ENCODE results near the gene TBCE. TPM values are rescaled to one million over a fixed set of nuclear protein-coding genes. Genes with fewer than 3 reads are reported as not detected.

The TBCE gene
- total and polyA plus RNA-seq, 9 of the 15 experiments (the other 6 are each of a cell fraction or from before 2014, with no cell fraction given), result 52.6 to 92.1 (median 82.1) TPM

DNA sequence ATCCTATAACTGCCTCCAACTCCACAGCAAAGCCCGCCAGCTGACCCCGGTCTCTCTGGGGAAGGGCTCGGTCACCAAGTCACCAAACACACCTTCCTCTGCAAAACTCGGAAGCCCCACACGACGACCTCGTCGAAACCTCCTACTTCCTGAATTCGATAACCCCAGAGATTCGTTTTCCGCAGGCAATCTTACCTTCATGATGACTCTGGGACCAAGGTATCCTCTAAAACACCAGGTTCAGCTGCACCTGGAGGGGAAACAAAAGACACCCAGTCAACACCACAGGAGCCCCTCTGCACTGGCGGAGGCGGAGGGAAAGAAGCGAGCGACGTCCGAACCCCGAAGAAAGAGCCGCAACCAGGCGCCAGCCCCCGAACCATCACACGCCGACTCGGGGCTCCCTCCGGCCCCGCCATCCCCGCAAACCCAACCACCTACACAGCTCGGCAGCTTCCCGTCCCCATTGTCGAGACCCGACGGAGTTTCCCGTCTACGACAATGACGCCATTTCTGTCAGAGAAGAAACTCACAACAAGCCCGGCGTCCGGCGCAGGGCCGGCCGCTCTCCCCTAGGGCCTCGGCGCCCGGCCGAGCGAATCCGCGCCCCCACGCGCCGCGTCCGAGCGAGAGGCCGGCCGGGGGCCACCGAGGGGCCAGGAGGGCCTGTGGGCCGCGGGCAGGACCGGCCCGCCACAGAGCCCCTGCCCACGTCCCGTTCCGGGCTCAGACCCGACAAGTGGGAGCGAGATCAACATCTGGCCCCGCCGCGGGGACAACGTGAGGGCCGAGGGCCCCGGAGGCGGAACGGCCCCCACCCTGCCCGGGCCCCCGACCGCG is 40.3 kb upstream of the TBCE start (continued):
- TF ChIP-seq KDM4B (IDR thresholded peaks at IDR 0.05; ENCODE audit: borderline replicate concordance in 2 of 2, low read depth in 1 of 2) (0 out of 4 replicates have a peak, but pooled peaks of 1 of the 2 experiments have one; percentile 40), MAZ (CRISPR knock-in tag; conservative IDR thresholded peaks at IDR 0.05 in 1 of 2, IDR thresholded peaks at IDR 0.05 in 1 of 2) (peak in 1 of 2 experiments; percentile 61; a peak in 3 of 4 replicates), NCOA6 (IDR thresholded peaks at IDR 0.05) (peak; percentile 66; the same call in 1 of the 2 replicates), SPI1 (IDR thresholded peaks at IDR 0.05; ENCODE audit: borderline replicate concordance, low read depth, low read length) (peak; percentile 49; the same call in 1 of the 2 replicates), XRCC5 (IDR thresholded peaks at IDR 0.05; ENCODE audit: low read depth, low read length) (peak; percentile 70; the same call in 1 of the 2 replicates), SAP30 (IDR thresholded peaks at IDR 0.05; ENCODE audit: borderline replicate concordance, insufficient read depth, low read depth, low read length, poor library complexity, severe bottlenecking) (peak; percentile 83), RB1 (IDR thresholded peaks at IDR 0.05; ENCODE audit: low read depth) (peak; percentile 56), ZNF77 (CRISPR knock-in tag; IDR thresholded peaks at IDR 0.05) (no peak), GATAD2A (IDR thresholded peaks at IDR 0.05) (no peak)
- TF ChIP-seq, protein P1, sequence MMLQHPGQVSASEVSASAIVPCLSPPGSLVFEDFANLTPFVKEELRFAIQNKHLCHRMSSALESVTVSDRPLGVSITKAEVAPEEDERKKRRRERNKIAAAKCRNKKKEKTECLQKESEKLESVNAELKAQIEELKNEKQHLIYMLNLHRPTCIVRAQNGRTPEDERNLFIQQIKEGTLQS (IDR thresholded peaks at IDR 0.05), result no peak
- TF ChIP-seq, protein P1 (CRISPR knock-in tag; conservative IDR thresholded peaks at IDR 0.05), result no peak
- TF ChIP-seq, protein P2, sequence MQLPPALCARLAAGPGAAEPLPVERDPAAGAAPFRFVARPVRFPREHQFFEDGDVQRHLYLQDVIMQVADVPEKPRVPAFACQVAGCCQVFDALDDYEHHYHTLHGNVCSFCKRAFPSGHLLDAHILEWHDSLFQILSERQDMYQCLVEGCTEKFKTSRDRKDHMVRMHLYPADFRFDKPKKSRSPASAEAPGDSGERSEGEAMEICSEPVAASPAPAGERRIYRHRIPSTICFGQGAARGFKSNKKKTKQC (CRISPR knock-in tag; IDR thresholded peaks at IDR 0.05), result peak; percentile 76; the same call in 1 of the 2 replicates
- TF ChIP-seq, protein P3, sequence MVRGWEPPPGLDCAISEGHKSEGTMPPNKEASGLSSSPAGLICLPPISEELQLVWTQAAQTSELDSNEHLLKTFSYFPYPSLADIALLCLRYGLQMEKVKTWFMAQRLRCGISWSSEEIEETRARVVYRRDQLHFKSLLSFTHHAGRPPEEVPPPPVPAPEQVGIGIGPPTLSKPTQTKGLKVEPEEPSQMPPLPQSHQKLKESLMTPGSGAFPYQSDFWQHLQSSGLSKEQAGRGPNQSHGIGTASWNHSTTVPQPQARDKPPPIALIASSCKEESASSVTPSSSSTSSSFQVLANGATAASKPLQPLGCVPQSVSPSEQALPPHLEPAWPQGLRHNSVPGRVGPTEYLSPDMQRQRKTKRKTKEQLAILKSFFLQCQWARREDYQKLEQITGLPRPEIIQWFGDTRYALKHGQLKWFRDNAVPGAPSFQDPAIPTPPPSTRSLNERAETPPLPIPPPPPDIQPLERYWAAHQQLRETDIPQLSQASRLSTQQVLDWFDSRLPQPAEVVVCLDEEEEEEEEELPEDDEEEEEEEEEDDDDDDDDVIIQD (CRISPR knock-in tag; IDR thresholded peaks at IDR 0.05), result 0 out of 2 replicates have a peak, but pooled peaks have one; percentile 31
- TF ChIP-seq, protein P4, sequence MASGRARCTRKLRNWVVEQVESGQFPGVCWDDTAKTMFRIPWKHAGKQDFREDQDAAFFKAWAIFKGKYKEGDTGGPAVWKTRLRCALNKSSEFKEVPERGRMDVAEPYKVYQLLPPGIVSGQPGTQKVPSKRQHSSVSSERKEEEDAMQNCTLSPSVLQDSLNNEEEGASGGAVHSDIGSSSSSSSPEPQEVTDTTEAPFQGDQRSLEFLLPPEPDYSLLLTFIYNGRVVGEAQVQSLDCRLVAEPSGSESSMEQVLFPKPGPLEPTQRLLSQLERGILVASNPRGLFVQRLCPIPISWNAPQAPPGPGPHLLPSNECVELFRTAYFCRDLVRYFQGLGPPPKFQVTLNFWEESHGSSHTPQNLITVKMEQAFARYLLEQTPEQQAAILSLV (tag; IDR thresholded peaks at IDR 0.05), result no peak
- TF ChIP-seq, protein P5, sequence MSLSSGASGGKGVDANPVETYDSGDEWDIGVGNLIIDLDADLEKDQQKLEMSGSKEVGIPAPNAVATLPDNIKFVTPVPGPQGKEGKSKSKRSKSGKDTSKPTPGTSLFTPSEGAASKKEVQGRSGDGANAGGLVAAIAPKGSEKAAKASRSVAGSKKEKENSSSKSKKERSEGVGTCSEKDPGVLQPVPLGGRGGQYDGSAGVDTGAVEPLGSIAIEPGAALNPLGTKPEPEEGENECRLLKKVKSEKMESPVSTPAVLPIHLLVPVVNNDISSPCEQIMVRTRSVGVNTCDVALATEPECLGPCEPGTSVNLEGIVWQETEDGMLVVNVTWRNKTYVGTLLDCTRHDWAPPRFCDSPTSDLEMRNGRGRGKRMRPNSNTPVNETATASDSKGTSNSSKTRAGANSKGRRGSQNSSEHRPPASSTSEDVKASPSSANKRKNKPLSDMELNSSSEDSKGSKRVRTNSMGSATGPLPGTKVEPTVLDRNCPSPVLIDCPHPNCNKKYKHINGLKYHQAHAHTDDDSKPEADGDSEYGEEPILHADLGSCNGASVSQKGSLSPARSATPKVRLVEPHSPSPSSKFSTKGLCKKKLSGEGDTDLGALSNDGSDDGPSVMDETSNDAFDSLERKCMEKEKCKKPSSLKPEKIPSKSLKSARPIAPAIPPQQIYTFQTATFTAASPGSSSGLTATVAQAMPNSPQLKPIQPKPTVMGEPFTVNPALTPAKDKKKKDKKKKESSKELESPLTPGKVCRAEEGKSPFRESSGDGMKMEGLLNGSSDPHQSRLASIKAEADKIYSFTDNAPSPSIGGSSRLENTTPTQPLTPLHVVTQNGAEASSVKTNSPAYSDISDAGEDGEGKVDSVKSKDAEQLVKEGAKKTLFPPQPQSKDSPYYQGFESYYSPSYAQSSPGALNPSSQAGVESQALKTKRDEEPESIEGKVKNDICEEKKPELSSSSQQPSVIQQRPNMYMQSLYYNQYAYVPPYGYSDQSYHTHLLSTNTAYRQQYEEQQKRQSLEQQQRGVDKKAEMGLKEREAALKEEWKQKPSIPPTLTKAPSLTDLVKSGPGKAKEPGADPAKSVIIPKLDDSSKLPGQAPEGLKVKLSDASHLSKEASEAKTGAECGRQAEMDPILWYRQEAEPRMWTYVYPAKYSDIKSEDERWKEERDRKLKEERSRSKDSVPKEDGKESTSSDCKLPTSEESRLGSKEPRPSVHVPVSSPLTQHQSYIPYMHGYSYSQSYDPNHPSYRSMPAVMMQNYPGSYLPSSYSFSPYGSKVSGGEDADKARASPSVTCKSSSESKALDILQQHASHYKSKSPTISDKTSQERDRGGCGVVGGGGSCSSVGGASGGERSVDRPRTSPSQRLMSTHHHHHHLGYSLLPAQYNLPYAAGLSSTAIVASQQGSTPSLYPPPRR (CRISPR knock-in tag; IDR thresholded peaks at IDR 0.05; ENCODE audit: borderline replicate concordance), result peak; percentile 84; the same call in 1 of the 2 replicates
